Neural crest cell (in vitro differentiated cells): ENCODE measurements around the gene DUSP21. TPM values are rescaled to one million over a fixed set of nuclear protein-coding genes. Genes with fewer than 3 reads are reported as not detected.

Source experiments
- DNase-seq: peaks from one replicate; pipeline ENCODE4 v3.0.0; 2021; ENCODE audit warnings: low read depth, mixed read lengths, low spot score
- H3K27ac Mint-ChIP-seq: one replicate; pipeline ENCODE4 v1.8.0; 2021; ENCODE audit warnings: mild to moderate bottlenecking, mixed read lengths; ENCODE audit not compliant: unreplicated experiment
- H3K27me3 Mint-ChIP-seq: 2 replicates; pipeline ENCODE4 v1.8.0; 2021; ENCODE audit warnings: low read depth, mild to moderate bottlenecking, mixed read lengths
- H3K36me3 Mint-ChIP-seq: 2 replicates; pipeline ENCODE4 v1.8.0; 2021; ENCODE audit warnings: low read depth, mild to moderate bottlenecking, mixed read lengths
- H3K4me1 Mint-ChIP-seq: 2 replicates; pipeline ENCODE4 v1.8.0; 2021; ENCODE audit warnings: mixed read lengths
- H3K4me3 Mint-ChIP-seq: one replicate; pipeline ENCODE4 v1.8.0; 2021; ENCODE audit warnings: mild to moderate bottlenecking, mixed read lengths
- H3K9me3 Mint-ChIP-seq: 2 replicates; pipeline ENCODE4 v1.8.0; 2021; ENCODE audit warnings: mixed read lengths
- CTCF ChIP-seq: fragments of 200-600 bp; sonication (generic); conservative IDR thresholded peaks from 2 replicates; pipeline ENCODE4 v1.5.0; 2021; ENCODE audit warnings: antibody characterized with exemption, mild to moderate bottlenecking
- total RNA-seq: library from RNA; stranded (reverse); gene quantifications from 2 replicates; pipeline ENCODE4 v1.2.1, GENCODE V29; 2021

DUSP21 gene
- total RNA-seq, 1 donor from 2014 or later, result not detected

- Mint-ChIP-seq H3K4me3 (no peak overlapping the region), H3K36me3 (peaks cover 21% of the 10 kb centered on the region), H3K4me1 (no peaks in the 10 kb centered on the region), H3K9me3 (peaks cover 22% of the 10 kb centered on the region), H3K27ac (no peak overlapping the region), H3K27me3 (no peaks in the 10 kb centered on the region)
- TF ChIP-seq CTCF, result no peak
- no peak for DNase-seq
Measured at GRCh38 chrX:44891642-44892041, 47.8 kb downstream of the DUSP21 start.

Other genes with a start within 250 kb of the DUSP21 start
- gene KDM6A, start 29.2 kb downstream of the DUSP21 start, total RNA-seq, result 20.2 and 21.4 TPM in 2 replicates